IPS-20b (cell line): ENCODE measurements around the gene A3GALT2.

Source experiments
- H3K27ac ChIP-seq: one replicate; pipeline ENCODE4 v1.5.1; 2013; ENCODE audit warnings: low read length
- H3K27me3 ChIP-seq: 2 replicates; pipeline ENCODE4 v1.6.1; 2013; ENCODE audit warnings: mild to moderate bottlenecking, low read length, inconsistent platforms; ENCODE audit not compliant: insufficient read depth
- H3K36me3 ChIP-seq: 2 replicates; pipeline ENCODE4 v1.6.1; 2013; ENCODE audit warnings: low read depth, mild to moderate bottlenecking, inconsistent platforms, low read length, moderate library complexity; ENCODE audit not compliant: insufficient read depth
- H3K4me1 ChIP-seq: 2 replicates; pipeline ENCODE4 v1.6.1; 2013; ENCODE audit warnings: mild to moderate bottlenecking, control low read depth, inconsistent platforms, low read length, moderate library complexity; ENCODE audit not compliant: insufficient read depth
- H3K4me3 ChIP-seq: 2 replicates; pipeline ENCODE4 v1.5.1; 2013; ENCODE audit warnings: mild to moderate bottlenecking, low read length, inconsistent platforms
- H3K9ac ChIP-seq: 2 replicates; pipeline ENCODE4 v1.6.1; 2013; ENCODE audit warnings: low read depth, mild to moderate bottlenecking, inconsistent platforms, low read length, moderate library complexity
- H3K9me3 ChIP-seq: 2 replicates; pipeline ENCODE4 v1.6.1; 2013; ENCODE audit warnings: mild to moderate bottlenecking, low read depth, low read length, inconsistent platforms; ENCODE audit not compliant: insufficient read depth

The A3GALT2 gene

DNA sequence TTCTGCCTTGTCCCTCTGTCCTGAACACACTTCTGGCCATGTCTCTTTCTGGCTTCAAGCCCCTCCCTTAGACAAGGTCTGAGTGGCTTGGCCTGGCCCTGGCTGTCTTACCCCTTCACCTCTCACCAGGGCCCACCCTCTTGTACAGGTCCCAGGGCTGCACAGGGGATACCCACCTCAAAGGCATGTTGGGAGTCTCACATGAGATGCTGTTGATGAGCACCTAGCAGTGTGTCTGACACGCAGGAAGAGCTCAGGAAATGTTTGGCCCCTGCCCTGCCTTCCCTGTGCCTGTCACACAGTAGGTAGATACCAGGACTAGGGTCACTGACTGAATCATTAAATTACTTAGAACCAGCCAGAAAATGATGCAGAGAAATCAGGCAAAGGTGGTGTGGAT is 48.0 kb downstream of the A3GALT2 start:
- H3K4me3 ChIP-seq: no peak overlapping the region
- no peaks in the 10 kb centered on the region for H3K4me1 ChIP-seq
- H3K9me3 ChIP-seq: no peaks in the 10 kb centered on the region
- no peak overlapping the region for H3K27ac ChIP-seq
- peaks cover 23% of the 10 kb centered on the region for H3K36me3 ChIP-seq
- no peaks in the 10 kb centered on the region for H3K27me3 ChIP-seq
- H3K9ac ChIP-seq: no peak overlapping the region

DNA sequence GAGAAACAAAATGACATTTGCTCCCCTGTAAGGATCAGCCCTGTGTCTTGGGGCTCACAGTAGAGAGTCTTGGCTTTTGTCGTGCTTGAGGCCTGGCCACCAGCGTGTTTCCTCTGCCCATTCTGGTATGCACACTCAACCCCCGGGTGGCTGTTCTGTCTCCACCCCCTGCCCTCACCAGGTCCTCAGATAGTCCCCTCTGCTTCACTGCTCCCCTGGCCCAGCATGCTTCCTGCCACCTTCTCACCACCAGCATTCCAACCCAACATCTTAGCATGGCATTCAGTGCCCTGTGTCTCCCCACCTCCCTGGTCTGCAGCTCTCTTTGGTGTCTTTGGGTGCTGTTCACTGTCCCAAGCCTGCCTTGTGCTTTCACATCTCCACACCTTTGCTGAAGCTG is 48.4 kb downstream of the A3GALT2 start:
- Histone ChIP-seq H3K9ac (no peak overlapping the region), H3K36me3 (peaks cover 21% of the 10 kb centered on the region), H3K27me3 (no peaks in the 10 kb centered on the region), H3K4me1 (no peaks in the 10 kb centered on the region), H3K27ac (no peak overlapping the region), H3K9me3 (no peaks in the 10 kb centered on the region), H3K4me3 (no peak overlapping the region)

DNA sequence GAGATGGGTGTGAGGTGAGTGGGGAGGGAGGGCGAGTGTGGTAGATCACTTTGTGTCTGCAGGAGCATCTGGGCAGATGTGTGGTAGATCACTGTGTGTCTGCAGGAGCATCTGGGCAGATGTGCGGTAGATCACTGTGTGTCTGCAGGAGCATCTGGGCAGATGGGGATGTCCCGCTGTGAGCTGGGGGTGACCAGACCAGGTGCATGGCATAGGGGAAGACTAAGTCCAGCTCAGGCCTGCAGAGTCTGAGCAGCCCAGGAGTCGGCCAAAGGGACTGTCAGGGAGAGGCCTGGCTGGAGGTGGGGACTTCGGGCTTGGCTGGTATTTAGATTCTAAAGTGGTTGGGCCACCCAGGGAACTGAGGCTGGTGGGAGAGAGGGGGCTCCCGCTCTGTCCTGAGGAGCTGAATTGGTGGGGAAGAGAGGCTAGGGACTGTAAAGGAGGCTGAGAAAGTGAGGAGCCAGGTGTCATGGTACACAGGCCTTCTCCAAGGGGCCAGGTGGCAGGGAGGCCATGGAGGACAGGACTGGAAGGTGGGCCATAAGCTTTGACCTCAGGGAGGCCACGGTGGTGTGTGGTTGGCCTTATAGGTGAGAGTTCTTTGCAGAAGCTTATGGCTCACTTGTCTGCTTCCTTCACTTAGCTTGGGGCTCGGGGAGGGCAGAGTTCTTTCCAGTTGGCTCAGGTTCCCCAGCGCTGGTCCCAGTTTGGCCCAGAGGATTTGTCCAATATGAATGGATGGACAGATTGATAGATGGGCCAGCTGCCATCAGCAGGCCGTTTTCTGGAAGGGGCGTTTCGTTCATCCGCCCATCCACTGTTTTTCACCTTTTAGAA is 49.0 kb downstream of the A3GALT2 start:
- no peaks in the 10 kb centered on the region for H3K4me1 ChIP-seq
- no peak overlapping the region for H3K4me3 ChIP-seq
- H3K9me3 ChIP-seq: no peaks in the 10 kb centered on the region
- peaks cover 15% of the 10 kb centered on the region for H3K36me3 ChIP-seq
- H3K27me3 ChIP-seq: no peaks in the 10 kb centered on the region
- no peak overlapping the region for H3K9ac ChIP-seq
- no peak overlapping the region for H3K27ac ChIP-seq

DNA sequence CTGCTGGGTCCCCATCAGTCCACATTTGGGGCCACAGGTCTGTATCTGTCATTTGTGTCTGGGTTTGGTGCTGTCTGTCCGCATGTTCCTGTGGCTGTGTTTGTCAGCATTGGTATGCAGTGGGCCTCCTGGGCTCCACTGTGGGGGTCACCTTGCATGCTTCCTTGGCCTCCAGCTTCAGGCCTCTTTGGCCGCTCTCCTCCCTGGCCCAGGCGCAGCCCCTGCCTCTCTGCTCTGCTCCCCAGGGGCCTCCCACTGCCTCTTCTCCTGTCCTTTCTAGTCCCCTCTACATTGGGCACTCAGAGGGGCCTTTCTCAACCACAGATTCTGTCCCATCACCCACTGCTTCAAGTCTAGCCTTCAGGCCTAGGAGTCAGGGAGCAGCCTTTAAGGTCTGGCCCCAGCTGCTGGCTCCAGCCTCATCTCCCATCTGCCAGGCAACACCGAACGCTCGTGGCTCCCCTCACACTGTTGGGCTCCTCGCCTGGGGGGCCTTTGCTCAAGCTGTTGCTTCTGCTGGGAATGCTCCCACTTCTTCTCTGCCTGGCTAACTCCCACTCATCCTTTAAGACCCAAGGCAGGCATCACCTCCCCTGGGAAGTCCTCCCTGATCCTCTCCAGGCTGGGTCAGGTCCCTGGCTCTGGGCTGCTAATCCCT is 50.0 kb downstream of the A3GALT2 start:
- H3K4me3 ChIP-seq: no peak overlapping the region
- peaks cover 9% of the 10 kb centered on the region for H3K36me3 ChIP-seq
- no peaks in the 10 kb centered on the region for H3K9me3 ChIP-seq
- no peak overlapping the region for H3K9ac ChIP-seq
- H3K27ac ChIP-seq: no peak overlapping the region
- no peaks in the 10 kb centered on the region for H3K27me3 ChIP-seq
- H3K4me1 ChIP-seq: no peaks in the 10 kb centered on the region

DNA sequence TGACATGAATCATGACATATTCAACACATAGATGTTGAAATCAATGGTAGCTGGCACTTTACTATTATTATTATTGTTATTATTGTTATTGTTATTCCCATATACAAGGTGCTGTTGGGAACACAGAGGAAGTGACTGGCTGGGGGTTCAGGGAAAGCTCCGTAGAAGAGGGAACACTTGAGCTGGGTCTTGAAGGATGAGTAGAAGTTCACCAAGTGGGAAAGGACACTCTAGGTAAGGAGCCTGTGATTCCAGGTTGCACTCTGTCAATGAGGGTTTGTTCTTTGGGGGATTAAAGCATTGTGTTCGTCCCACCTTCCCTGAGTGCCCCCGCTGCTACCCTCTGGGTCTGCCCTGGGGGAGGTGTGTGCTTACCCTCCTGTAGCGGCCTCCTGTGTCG is 50.5 kb downstream of the A3GALT2 start:
- no peak overlapping the region for H3K4me3 ChIP-seq
- H3K27ac ChIP-seq: no peak overlapping the region
- H3K9ac ChIP-seq: no peak overlapping the region
- H3K36me3 ChIP-seq: peaks cover 9% of the 10 kb centered on the region
- H3K9me3 ChIP-seq: no peaks in the 10 kb centered on the region
- no peaks in the 10 kb centered on the region for H3K4me1 ChIP-seq
- no peaks in the 10 kb centered on the region for H3K27me3 ChIP-seq

DNA sequence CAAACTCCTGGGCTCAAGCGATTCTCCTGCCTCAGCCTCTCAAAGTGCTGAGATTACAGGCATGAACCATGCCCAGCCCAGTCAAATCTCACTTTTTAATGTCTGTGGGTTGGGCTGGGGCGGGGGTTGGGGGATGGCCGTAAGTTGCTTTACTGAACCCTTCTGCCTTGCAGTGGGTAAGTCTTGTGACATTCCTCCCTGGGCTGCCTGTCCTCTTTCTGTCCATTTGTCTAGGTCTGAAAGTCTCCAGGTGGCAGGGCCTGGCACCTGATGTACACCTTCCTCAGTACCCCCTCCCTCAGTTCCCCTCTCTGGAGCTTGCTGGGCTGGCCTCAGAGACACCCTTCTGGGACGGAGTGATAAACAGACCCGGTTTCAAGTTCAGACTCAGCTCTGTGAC is 51.3 kb downstream of the A3GALT2 start:
- H3K4me3 ChIP-seq: no peak overlapping the region
- H3K9ac ChIP-seq: no peak overlapping the region
- H3K27me3 ChIP-seq: no peaks in the 10 kb centered on the region
- peaks cover 9% of the 10 kb centered on the region for H3K36me3 ChIP-seq
- H3K4me1 ChIP-seq: no peaks in the 10 kb centered on the region
- H3K27ac ChIP-seq: no peak overlapping the region
- H3K9me3 ChIP-seq: no peaks in the 10 kb centered on the region

DNA sequence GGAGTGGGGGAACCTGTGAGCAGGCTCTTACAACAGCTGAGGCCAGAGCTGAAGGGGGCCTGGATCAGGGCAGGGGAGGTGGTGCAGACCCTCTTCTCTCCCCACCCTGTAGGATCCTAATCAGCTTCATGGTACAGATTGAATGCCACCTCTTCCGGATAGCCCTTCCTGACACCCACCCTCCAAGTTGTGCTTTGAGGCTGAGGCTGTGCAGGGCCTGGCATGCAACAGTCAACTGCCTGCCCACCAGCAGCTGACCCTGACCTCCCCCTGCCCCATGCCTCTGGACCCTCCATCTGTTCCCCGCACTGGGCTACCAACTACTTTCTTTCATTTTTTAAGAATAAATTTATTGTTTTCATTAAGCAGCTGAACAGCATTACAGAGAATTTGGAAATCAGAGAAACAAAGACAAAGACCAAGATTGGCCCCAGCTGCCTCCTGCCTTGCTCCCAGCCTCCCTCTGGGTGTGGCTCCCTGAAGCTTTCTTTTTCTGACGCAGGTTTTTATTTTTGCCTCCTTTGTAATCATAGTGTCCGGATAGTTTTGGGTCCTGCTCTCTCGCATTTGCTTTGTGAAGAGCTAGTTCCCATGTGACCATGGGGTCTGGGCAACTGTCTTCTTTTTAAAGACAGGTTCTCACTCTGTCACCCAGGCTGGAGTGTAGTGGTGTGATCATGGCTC is 51.8 kb downstream of the A3GALT2 start:
- no peak overlapping the region for H3K27ac ChIP-seq
- no peak overlapping the region for H3K4me3 ChIP-seq
- H3K4me1 ChIP-seq: no peaks in the 10 kb centered on the region
- peaks cover 9% of the 10 kb centered on the region for H3K36me3 ChIP-seq
- H3K9me3 ChIP-seq: no peaks in the 10 kb centered on the region
- peak overlapping the region; percentile 21; the same call in 1 of the 2 replicates for H3K9ac ChIP-seq
- no peaks in the 10 kb centered on the region for H3K27me3 ChIP-seq

DNA sequence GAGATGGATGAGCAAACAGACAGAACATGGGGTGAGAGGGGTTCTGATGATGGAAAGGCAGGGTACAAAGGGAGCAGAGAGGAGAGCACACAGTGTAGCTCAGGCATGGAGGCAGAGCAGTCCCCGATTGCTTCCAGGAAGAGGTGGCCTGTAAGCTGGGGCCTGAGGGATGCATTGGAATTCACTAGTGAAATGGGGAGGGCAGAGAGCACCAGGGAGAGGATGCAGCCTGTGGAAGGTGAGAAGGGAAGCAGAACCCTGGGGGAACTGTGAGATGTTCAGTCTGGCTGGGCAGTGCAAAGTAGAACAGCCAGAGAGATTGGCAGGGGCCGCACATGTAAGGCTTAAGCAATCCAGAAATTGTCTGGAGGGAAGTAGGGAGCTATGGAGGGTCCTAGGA is 52.4 kb downstream of the A3GALT2 start:
- Histone ChIP-seq H3K4me1 (no peaks in the 10 kb centered on the region), H3K27me3 (no peaks in the 10 kb centered on the region), H3K36me3 (peaks cover 9% of the 10 kb centered on the region), H3K4me3 (no peak overlapping the region), H3K9me3 (no peaks in the 10 kb centered on the region), H3K9ac (0 out of 2 replicates have a peak overlapping the region, but pooled peaks have one; percentile 21), H3K27ac (no peak overlapping the region)

DNA sequence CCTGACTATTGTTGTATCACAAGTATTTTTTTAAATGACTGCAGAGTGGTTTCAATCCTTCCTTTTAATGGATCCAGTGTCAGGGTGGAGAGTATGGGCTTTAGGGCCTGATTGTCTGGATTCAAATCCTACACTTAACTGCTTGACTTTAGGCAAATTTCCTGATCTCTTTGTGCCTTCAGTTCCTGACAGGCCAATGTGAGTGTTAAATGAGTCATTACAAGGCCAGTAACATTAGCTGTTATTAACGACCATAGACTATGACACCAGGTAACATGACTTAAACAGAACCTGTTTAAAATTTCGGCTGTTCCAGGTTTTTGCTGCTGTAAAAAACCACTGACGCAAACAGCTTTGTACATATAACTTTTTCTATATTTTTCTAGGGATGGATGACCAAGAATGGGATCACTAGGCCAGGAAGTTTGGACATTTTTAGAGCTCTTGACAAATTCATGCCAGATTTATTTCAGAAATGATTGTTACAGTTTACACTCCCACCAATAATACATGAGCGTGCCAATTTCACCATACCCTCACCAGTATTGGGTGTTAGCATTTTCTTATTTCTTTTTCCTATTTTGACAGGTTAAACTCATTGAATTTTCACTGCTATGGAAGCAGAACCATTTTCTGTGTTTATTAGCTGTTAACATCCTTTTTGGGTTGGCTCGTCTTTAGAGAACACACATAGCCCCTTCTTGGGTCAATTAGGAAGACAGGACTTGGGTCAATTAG is 53.3 kb downstream of the A3GALT2 start:
- H3K4me1 ChIP-seq: no peaks in the 10 kb centered on the region
- no peaks in the 10 kb centered on the region for H3K9me3 ChIP-seq
- H3K27me3 ChIP-seq: no peaks in the 10 kb centered on the region
- no peak overlapping the region for H3K9ac ChIP-seq
- H3K4me3 ChIP-seq: no peak overlapping the region
- peaks cover 13% of the 10 kb centered on the region for H3K36me3 ChIP-seq
- no peak overlapping the region for H3K27ac ChIP-seq

DNA sequence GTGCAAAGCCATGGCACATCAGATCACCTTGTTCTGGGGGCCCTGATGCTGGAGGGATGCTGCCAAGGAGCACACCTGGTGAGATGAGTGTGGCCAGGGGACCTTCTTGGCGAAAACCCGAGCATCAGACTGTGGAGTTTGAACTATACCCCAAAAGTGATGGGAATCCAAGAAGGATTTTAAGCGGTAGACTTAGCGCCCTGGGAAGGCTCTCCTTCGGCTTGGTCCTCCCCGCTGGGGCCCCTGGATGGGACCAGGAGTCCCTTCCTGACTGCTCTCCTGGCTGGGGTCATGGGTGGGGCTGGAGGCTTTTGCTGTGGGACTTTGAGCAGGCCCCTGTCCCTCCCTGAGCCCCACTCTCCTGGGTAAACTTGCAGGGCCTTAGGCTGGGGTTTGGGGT is 54.1 kb downstream of the A3GALT2 start:
- H3K9me3 ChIP-seq: no peaks in the 10 kb centered on the region
- no peak overlapping the region for H3K4me3 ChIP-seq
- no peaks in the 10 kb centered on the region for H3K4me1 ChIP-seq
- no peak overlapping the region for H3K9ac ChIP-seq
- no peaks in the 10 kb centered on the region for H3K27me3 ChIP-seq
- H3K27ac ChIP-seq: no peak overlapping the region
- peaks cover 15% of the 10 kb centered on the region for H3K36me3 ChIP-seq

DNA sequence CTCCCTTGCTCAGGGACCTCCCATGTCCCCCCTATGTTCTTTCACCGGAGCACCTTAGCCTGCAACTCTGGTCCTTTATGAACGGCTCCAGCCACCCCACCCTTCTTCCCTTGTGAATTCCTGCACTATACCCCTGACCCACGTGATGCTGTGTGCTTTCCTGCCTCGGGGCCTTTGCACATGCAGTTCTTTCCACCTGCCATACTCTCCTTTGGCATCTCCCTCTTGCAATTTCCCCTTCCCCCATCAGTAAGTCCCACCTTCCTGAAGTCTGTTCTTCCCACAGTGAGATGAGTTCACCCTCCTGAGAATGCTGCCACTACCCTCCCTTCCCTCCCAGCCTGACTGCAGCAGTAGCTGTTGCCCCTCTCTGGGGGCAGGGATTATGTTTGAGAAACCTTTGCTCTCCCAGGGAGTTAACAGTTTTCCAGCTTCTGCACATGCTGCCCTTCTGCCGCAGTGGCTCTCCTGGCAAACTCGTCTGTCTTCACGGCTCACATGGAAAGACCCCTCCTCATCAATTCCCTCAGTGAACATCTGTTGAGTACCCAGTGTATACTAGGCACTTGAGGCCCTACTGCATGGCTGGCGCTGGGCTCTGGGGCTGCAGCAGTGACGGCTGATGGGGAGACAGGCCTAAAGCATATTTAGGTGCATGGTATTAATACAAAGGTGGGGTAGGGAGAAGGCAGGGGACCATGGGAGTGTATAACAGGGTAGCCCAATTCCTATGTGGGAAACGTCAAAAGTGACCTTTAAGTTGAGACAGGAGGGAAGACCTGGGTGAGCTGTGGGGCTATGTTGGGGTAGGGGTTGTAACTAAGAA is 54.9 kb downstream of the A3GALT2 start:
- peaks cover 15% of the 10 kb centered on the region for H3K36me3 ChIP-seq
- no peak overlapping the region for H3K27ac ChIP-seq
- no peak overlapping the region for H3K4me3 ChIP-seq
- H3K27me3 ChIP-seq: no peaks in the 10 kb centered on the region
- H3K4me1 ChIP-seq: no peaks in the 10 kb centered on the region
- no peak overlapping the region for H3K9ac ChIP-seq
- no peaks in the 10 kb centered on the region for H3K9me3 ChIP-seq
